Mesodermal cell (in vitro differentiated cells): ENCODE results near the gene KDM4C.

Experiments
- H3K27ac ChIP-seq: 2 replicates; pipeline ENCODE4 v1.7.0; 2013; ENCODE audit warnings: mild to moderate bottlenecking, low read depth, low read length, moderate library complexity; ENCODE audit not compliant: severe bottlenecking
- H3K36me3 ChIP-seq: 2 replicates; pipeline ENCODE4 v1.7.1; 2013; ENCODE audit warnings: mild to moderate bottlenecking, low read length, moderate library complexity; ENCODE audit not compliant: control insufficient read depth, insufficient read depth
- H3K4me1 ChIP-seq: one replicate; pipeline ENCODE4 v1.7.1; 2013; ENCODE audit warnings: mild to moderate bottlenecking, low read length; ENCODE audit not compliant: insufficient read depth, control insufficient read depth, poor library complexity, severe bottlenecking
- H3K4me3 ChIP-seq: 2 replicates; pipeline ENCODE4 v1.7.0; 2013; ENCODE audit warnings: low read length, control low read depth, mild to moderate bottlenecking; ENCODE audit not compliant: insufficient read depth, poor library complexity, severe bottlenecking; ENCODE audit errors: extremely low read depth
- H3K9me3 ChIP-seq: 2 replicates; pipeline ENCODE4 v1.7.1; 2013; ENCODE audit warnings: mild to moderate bottlenecking, low read length, moderate library complexity; ENCODE audit not compliant: control insufficient read depth
- WGBS, 2 experiments: methylation state at CpG; one replicate each; pipeline ENCODE4 v1.1.5; 2013; ENCODE audit warnings: missing lambda C conversion rate in 2 of 2; ENCODE audit not compliant: insufficient coverage in 2 of 2; 5-methylcytosine and 5-hydroxymethylcytosine counted together

Gene KDM4C

DNA sequence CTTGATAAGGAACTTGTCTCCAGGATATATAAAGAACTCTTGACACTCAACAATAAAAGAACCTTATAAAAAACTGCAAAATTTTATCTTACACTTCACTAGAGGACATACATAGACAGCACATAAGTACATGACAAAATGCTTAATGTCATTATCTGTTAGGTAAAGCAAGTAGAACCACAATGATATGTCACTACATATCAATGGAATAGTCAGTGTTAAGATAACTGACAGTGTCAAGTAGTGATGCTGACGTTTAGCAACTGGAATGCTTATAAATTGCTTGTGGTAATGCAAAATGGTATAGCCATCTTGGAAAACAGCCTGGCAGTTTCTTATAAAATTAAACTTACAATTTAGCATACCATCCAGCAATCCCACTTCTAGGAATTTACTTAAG is 314.1 kb downstream of the KDM4C start:
- Histone ChIP-seq H3K4me3 (no peak overlapping the region), H3K9me3 (no peaks in the 10 kb centered on the region), H3K36me3 (no peaks in the 10 kb centered on the region), H3K27ac (no peak overlapping the region), H3K4me1 (no peaks in the 10 kb centered on the region)
- WGBS, 2 experiments = no CpG with 5 or more reads among the region's 1 CpG

DNA sequence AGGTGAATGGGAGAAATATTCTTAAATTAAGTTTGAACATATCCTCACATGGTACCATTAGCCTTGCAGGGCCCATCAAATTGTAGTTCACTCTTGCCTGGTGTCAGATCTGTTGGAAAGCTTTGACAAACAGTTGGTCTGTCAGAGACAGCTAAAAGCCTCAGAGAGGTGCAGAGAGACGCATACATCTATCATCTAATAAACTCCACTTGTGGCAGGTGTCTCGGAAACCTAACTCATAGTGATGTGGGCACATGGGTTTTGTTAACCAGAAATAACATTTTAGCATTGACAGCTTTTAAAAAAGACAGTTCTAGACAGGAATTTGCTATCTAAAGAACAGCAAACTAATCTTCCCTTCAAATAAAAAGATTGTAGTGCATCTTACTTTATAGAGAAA is 315.9 kb downstream of the KDM4C start:
- H3K36me3 ChIP-seq = no peaks in the 10 kb centered on the region
- H3K9me3 ChIP-seq = no peaks in the 10 kb centered on the region
- H3K4me1 ChIP-seq = no peaks in the 10 kb centered on the region
- H3K27ac ChIP-seq = no peak overlapping the region
- no peak overlapping the region for H3K4me3 ChIP-seq
- WGBS, 2 experiments = 100% methylated on average over 1 of the region's 2 CpGs; no CpG with 5 or more reads in 1 of the 2 experiments

DNA sequence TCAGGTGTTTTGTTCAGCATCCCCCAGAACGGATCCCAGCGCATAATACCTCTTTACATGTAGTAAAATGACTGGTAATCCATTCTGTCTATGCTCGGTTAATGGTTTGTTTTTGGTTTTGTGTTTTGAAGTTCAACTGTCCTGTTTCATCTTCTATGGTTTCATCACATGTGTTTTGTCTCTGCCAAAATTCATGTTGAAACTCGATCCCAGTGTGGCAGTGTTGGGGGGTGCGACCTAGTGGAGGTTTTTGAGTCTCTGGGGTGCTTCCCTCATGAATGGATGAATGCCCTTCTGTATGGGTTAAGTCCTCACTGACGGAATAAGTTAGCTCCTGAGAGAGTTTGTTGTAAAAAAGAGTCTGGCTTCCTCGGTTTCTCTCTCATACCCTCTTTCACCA is 317.4 kb downstream of the KDM4C start:
- no peaks in the 10 kb centered on the region for H3K9me3 ChIP-seq
- no peaks in the 10 kb centered on the region for H3K36me3 ChIP-seq
- H3K4me1 ChIP-seq = no peaks in the 10 kb centered on the region
- no peak overlapping the region for H3K4me3 ChIP-seq
- no peak overlapping the region for H3K27ac ChIP-seq
- WGBS, 2 experiments = 83 to 89% methylated on average over 3 to 4 of the region's 7 CpGs

- H3K4me1 ChIP-seq = no peaks in the 10 kb centered on the region
- no peak overlapping the region for H3K27ac ChIP-seq
- H3K36me3 ChIP-seq = no peaks in the 10 kb centered on the region
- WGBS, 2 experiments = 83 to 100% methylated on average over 1 of the region's 3 CpGs
- H3K4me3 ChIP-seq = no peak overlapping the region
- no peaks in the 10 kb centered on the region for H3K9me3 ChIP-seq
Observed at GRCh38 chr9:7079051-7079450, 321.3 kb downstream of the KDM4C start.

DNA sequence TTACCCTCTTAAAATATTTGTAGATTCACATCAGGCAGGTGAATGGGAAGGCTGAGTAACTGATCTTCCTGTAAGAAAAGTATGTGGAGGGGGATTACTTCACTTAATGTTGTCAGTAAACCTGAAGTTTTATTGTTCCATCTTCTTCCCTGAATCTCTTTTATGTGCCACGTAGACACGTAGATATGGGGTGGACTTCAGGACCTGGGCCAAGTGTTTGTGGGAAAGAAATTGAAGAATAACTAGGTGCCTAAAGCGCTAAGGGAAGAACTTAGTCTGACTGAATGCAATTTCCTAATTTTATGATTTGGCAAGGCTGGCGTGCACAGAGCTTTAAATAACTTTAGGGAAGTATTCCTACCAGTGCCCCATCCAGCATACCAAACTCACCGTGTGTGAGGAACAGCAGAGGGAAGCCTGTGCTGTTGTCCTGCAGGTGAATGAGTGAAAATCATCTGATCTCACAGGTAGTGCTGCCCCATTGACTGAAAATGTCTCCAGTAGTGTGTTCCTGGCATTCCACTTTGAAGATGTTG is 323.4 kb downstream of the KDM4C start:
- Histone ChIP-seq H3K4me1 (no peaks in the 10 kb centered on the region), H3K36me3 (no peaks in the 10 kb centered on the region), H3K9me3 (no peaks in the 10 kb centered on the region), H3K27ac (no peak overlapping the region), H3K4me3 (no peak overlapping the region)
- 93 to 97% methylated on average over 5 of the region's 5 CpGs for WGBS, 2 experiments

DNA sequence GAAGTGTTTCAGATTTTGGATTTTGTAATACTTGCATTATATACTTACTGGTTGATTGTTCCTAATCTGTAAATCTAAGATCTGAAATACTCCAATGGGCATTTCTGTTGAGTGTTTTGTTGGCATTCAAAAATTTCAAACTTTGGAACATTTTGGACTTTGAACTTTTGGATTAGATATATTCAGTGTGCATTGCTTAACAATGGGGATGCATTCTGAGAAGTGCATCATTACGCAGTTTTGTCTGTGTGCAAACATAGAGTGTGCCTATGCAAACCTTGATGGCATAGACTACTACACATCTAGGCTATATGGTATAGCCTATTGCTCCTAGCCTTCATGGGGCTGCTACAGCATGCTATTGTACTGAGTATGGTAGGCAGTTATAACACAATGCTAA is 325.4 kb downstream of the KDM4C start:
- H3K27ac ChIP-seq = no peak overlapping the region
- no peaks in the 10 kb centered on the region for H3K9me3 ChIP-seq
- no peaks in the 10 kb centered on the region for H3K4me1 ChIP-seq
- H3K4me3 ChIP-seq = no peak overlapping the region
- no peaks in the 10 kb centered on the region for H3K36me3 ChIP-seq
- 100% methylated on average over 1 of the region's 1 CpG; no CpG with 5 or more reads in 1 of the 2 experiments for WGBS, 2 experiments

- Histone ChIP-seq H3K36me3 (no peaks in the 10 kb centered on the region), H3K9me3 (no peaks in the 10 kb centered on the region), H3K4me1 (no peaks in the 10 kb centered on the region), H3K27ac (no peak overlapping the region), H3K4me3 (no peak overlapping the region)
- WGBS, 2 experiments = 86 to 100% methylated on average over 1 of the region's 4 CpGs
Observed at GRCh38 chr9:7085357-7085756, 327.6 kb downstream of the KDM4C start.

- no peak overlapping the region for H3K4me3 ChIP-seq
- WGBS, 2 experiments = 92 to 100% methylated on average over 3 of the region's 3 CpGs
- H3K4me1 ChIP-seq = no peaks in the 10 kb centered on the region
- H3K36me3 ChIP-seq = no peaks in the 10 kb centered on the region
- no peak overlapping the region for H3K27ac ChIP-seq
- H3K9me3 ChIP-seq = no peaks in the 10 kb centered on the region
Observed at GRCh38 chr9:7086389-7086788, 328.6 kb downstream of the KDM4C start.

DNA sequence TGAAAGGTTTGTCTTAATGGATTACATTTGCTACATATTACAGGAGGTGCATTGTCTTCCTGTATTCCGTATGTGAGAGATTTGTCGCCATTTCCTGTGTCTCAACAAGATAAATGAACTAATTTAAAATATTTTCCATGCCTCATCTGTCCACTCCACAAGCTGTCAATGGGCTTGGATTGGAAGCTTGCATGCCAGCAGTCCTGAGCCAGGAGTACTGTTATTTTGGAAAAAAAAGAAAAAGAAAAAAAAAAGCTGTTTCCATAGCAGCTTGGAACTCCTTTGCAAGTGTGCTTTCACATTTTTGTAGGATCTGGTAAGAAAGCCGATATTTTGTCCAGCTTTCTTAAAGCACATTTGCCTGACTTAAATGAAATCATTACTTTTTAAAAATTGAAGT is 330.8 kb downstream of the KDM4C start:
- Histone ChIP-seq H3K36me3 (no peaks in the 10 kb centered on the region), H3K27ac (no peak overlapping the region), H3K9me3 (no peaks in the 10 kb centered on the region), H3K4me3 (no peak overlapping the region), H3K4me1 (no peaks in the 10 kb centered on the region)
- 83% methylated on average over 2 of the region's 3 CpGs; no CpG with 5 or more reads in 1 of the 2 experiments for WGBS, 2 experiments

- 86 to 100% methylated on average over 1 of the region's 5 CpGs for WGBS, 2 experiments
- no peaks in the 10 kb centered on the region for H3K36me3 ChIP-seq
- no peak overlapping the region for H3K4me3 ChIP-seq
Observed at GRCh38 chr9:7089406-7090193, 331.8 kb downstream of the KDM4C start.

GRCh38 chr9:7093040-7093439 is 335.3 kb downstream of the KDM4C start:
- no peaks in the 10 kb centered on the region for H3K9me3 ChIP-seq
- H3K4me1 ChIP-seq = no peaks in the 10 kb centered on the region
- no peak overlapping the region for H3K27ac ChIP-seq
- no peak overlapping the region for H3K4me3 ChIP-seq
- no peaks in the 10 kb centered on the region for H3K36me3 ChIP-seq
- no CpG with 5 or more reads among the region's 4 CpGs for WGBS, 2 experiments

More at GRCh38 chr9:7089406-7090193, 331.8 kb downstream of the KDM4C start:
- Histone ChIP-seq H3K27ac (no peak overlapping the region), H3K9me3 (no peaks in the 10 kb centered on the region), H3K4me1 (no peaks in the 10 kb centered on the region)
